HG03378 (cell line): Measurements from ENCODE around the gene TMEM139.
A peak's percentile ranks its signal among the peaks of the same experiment; 100 is the strongest.

ENCODE experiments used
- ATAC-seq: cut with Tn5 transposase; IDR thresholded peaks from one replicate; pipeline ENCODE4 v1.9.1; 2021; ENCODE audit warnings: mild to moderate bottlenecking, moderate library complexity; ENCODE audit not compliant: unreplicated experiment

TMEM139 gene

DNA sequence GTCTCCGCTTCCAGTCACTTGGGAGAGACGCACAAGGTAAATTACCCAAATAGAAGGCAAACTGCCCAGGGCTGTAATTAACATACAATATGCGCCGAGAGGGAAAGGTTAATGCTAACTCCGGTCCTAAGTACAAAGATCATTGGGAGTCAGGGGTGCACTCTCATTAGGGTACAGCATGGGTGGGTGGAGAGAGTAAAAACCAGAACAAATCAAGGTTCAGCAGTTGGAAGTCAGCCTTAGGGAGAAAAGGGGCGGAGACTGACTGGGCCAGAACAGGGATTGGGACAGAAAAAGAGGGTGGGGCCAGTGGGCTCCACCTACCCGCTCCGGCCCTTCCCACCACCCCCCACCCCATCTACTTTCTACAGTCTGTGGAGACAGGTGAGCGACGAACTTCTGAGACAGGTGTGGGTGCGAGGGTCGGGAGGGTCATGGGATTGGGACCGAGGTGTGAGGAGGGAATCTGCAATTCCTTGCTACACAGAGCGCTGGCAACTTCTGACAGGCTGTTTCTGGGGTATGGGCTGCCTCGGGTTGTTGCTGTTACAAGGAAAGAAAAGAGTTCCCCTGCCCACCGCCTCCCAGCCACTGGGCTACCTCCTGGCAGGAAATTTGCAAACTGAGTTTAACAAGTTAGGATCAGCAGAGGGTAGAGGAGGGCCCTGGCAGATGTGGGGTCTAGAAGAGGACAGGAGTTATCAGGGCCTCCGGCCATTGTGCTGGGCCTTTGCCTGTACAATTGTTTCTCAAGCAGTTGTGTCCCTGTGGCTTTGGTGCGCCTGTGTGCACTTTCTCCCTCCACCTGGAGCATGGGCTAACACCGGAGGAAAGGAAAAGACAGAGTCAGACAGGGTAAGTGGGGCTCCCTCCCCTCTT is at the start of gene TMEM139:
Gene TMEM139, plus strand, starts transcription at position 368 of the 879 bp plus-strand sequence. CDS start 1,000 bp downstream, outside the sequence.
- no peak for ATAC-seq

DNA sequence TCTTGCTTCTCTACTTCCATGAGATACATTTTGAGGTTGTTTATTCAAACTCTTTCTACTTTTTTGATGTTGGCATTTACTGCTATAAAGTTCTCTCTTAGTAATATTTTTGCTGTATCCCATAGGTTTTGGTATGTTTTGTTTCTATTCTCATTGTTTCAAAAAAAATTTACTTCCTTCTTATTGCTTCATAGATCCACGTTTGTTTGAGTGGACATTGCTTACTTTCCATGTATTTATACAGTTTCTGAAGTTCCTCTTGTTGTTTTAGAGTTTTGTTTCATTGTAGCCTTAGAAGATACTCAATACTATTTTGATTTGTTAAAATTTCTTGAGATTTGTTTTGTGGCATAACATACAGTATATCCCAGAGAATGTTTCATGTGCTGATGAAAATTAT is 49.2 kb upstream of the TMEM139 start:
- no peak for ATAC-seq

DNA sequence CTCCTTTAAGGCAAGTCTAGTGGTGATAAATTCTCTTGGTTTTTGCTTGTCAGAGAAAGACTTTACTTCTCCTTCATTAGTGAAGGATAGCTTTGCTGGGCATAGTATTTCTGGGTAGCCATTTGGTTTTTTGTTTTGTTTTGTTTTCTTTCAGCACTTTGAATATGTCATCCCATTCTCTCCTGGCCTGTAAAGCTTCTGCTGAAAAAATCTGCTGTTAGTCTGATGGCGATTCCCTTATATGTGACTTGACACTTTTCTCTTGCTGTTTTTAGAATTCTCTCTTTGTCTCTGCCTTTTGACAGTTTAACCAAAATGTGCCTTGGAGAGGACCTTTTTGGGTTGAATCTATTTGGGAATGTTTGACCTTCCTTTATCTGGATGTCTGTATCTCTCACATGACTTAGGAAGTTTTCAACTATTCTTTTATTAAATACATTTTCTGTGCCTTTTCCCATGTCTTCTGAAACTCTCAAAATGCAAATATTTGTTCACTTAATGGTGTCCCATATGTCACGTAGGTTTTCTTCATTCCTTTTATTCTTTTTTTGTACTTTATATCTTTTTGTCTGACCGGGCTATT is 48.3 kb upstream of the TMEM139 start:
- no peak for ATAC-seq

DNA sequence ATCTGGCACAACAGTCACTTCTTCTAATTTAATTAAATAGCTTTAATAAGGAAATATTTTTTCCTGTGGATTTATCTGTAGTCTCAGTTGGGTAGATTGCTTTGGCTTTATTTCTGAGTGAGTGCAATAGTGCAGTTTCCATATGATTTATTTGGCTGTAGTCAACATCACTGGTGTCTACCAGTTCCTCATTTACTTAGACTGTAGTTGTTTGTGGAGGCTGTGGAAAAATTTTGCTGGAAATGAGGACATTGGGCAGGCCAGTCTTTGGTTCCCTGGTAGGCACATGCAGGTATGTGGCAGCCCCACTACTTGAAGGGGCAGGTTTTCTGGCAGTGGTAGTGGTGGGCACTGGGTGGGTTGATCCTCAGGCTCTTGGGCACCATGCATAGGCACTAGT is 47.4 kb upstream of the TMEM139 start:
- no peak for ATAC-seq

DNA sequence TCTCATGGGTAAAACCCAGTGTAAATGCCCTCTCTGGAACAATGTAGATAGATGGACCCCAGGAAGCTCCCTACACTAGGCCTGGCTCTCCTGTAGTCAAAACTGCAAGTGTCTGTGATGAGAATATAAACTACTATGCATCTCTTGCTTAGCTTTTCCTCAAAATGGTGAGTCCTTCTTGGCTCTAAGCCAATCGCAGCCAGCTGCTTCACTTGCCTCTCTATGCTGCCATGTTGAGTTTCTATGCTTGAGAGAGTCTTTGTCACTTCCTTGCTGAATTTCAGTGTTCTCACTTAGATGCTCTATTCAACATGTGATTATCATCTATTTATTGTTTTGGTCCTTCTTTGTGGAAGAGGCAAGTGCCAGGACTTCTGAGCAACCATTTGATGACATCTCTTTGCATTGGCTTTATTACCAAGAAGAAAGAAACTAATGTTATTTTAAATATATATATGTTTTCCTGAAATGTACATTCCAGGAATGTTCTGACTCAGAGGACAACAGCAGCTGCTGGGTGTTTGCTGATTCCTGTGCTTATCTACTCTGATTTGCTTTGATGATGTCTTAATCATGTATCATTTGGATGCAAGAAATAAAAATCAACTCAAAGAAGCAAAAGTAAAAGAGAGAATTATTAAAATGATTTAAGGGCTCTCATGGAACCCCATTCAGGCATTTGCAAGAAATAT is 46.3 kb upstream of the TMEM139 start:
- ATAC-seq = no peak

DNA sequence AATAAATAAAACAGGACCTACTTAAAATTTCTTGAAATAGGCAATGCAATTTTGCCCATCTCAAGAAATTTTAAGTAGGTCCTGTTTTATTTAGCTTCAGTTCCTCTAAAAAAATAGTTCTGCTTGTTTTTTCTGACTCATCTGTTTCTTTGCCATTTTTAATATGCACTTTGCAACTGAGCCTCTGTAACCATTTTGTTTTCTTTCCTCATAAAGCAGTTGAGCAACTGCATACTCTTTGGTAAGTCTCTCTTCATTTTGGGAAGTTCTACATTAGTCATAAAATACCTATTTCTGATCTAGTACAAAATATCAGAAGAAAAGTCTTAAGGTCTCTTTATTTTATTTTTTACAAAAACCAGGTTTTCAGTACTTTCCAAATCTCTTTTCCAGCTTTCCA is 44.9 kb upstream of the TMEM139 start:
- ATAC-seq = no peak

DNA sequence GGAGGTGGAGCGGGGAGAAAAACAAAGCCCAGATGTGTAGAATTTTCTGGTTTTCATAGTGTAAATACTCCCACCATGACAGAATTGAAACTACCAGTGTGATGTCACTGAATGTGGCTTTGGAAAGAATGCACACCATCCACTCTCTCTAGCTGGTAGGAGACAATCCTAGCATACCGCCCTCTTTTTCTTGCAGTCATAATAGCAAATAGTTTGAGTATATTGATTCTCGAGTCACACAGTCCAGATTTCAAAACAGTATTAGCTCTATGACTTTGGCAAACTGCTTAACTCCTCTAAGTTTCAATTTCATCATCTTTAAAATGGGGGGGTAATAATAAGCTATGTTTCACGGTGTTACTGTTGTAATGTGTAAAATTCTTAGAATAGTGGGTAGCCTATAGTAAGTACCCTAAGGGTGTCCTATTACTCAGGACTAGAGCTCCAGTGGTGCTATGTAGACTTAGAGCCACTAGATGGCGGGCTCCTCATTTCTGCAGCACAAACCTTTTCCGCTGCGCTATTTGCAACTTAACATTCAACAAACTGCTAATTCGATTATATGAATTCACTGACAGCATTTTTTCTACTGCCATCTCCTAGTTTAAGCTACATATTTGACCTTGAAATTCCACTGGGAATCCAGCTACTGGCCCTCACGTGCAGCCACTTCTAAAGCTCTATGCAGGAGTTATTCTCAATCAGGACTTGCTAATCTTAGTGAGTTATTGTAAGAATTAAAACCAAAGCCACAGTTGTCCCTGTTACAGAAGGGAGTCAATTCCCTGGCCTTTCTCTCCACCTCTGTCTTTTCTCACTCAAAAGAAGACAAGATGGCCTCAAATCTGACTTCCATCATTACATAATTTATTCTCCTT is 44.2 kb upstream of the TMEM139 start:
- peak; percentile 95 for ATAC-seq

DNA sequence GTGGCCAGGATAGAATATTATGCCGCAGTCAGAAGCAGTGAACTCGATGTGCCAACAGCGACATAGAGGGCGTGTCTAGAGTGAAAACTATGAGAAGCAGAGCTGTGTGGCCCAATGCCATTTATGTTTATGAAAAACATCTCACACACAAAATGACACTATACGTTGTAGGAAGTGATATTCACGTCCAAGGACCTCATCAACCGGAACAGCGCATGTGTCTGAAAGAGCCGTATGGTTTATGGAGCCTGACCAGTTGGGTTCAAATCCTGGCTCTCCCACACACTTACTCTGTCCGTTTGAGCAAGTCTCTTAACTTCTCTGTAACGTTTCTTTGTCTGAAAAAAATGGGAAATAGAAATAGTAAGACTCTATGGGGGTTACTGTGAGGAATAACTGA is 42.5 kb upstream of the TMEM139 start:
- ATAC-seq = no peak

DNA sequence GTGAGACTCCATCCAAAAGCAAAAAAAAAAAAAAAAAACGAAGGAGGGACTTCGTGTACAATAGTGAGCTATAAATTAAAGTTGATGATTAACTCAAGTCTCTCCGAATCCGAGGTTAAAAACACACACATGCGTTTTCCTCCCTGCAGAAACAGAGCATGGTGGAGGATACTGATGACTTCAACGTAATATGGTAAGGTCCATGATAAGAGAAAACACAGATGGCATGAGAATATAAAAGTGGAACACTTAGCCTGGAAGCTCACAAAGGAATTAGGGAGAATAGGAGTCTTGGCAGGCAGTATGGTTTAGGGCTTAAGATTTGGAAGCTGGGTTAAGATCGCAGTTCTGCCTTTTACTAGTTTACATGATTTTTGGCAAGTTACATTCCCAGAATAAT is 41.6 kb upstream of the TMEM139 start:
- ATAC-seq = no peak

DNA sequence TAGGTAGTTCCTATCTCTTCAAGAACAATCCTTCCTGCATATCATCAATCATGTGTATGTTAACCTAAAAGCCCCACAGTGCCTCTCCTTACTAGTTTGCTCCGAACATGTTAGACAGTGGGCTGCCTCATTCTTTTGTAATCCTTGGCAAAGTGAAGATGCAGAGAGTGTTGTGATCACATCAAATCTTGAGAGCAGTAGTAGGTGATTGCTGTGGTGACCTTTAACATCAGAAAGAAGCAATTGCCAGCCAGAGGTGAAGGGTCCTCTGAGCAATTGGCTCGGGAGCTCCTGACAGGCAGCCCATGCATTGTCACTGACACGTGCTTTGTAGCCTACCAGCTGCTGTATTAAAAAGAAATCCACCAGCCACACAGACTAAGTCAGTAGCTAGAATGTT is 41.1 kb upstream of the TMEM139 start:
- ATAC-seq = no peak

DNA sequence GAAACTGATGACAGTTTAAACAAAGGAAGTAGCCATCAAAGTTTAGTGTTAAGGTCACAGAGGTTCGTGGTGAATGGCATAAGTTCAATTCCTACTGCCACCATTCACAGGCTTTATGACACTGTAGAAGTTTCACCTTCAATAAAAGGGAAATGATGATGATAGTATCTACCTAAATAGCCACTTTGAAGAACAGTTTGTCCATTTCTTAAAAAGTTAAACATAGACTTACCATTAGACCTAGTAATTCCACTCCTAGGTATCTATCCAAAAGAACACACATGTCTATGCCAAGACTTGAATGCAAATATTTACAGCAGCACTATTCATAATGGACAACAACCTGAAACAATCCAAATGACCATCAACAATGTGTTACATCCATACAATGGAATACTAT is 40.4 kb upstream of the TMEM139 start:
- no peak for ATAC-seq

DNA sequence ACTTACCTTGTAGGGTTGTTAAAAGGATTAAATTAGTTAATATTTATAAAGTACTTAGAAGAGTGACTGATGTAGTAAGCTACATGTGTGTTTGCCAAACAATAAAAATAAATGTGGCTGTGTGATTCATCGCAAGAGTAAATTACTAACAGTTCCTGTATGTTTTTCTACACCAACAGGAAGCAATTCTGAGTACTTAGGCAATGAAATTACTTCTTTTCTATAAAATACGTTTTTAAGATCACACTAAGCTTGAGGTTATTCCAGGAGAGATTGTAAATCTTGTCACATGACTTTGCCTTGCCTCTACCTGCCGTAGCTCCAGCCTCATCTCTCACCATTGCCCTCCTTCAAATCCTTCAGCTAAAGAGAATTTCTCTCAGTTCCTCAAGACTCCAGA is 39.6 kb upstream of the TMEM139 start:
- no peak for ATAC-seq

DNA sequence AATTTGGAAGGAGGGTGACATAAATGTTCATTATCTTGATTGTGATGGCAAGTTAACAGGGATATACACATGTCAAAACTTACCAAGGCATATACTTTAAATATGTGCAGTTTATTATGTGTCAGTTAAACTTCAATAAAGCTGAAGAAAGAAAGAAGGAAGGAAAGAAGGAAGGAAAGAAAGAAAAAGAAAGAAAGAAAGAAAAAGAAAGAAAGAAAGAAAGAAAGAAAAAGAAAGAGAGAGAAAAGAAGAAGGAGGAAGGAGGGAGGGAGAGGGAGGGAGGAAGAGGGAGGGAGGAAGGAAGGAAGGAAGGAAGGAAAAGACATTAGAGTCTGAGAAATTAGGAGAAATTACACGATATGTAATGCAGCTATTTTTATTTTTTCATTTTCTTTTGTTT is 37.4 kb upstream of the TMEM139 start:
- ATAC-seq = no peak

DNA sequence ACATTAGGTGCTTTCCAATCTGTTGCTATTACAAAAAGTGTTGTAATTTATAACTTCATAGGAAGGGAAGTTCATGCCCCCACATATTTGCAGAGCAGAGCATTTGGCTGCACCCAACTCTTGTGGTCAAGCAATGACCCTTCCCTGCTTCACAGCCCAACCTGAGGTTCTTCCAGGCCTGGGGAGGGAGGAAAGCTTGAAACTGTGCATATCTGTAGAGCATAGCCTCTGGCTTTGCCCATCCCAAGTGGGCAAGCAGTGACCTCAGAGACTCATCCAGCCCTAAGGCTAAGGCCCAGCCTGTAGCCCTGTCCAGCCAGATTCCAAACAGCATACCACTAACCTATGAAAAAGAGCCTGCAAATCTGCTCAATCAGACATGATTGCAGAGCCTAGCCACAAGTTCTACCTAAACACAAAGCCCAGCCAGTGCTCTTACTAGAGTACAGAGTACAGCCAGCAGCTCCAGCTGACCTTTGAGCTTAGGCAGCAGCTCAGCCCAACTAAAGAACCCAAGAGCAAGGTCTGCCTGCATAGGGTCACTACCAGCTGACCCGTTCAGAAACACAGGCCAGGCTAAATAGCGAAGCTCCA is 35.9 kb upstream of the TMEM139 start:
- no peak for ATAC-seq

DNA sequence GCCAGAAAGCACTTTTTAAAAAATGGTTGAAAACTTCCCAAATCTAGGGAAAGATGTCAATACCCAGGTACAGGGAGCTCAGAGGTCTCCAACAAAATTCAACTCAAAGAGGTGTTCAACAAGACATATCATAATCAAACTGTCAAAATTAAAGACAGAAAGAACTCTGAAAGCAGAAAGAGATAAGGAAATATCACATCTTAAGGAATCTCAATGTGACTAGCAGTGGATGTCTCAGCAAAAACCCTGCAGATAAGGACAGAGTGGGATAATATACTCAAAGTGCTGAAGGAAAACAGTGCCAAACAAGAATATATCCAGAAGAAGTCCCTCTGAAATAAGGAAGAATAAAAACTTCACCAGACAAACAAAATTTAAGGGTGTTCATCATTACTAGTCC is 34.6 kb upstream of the TMEM139 start:
- no peak for ATAC-seq

DNA sequence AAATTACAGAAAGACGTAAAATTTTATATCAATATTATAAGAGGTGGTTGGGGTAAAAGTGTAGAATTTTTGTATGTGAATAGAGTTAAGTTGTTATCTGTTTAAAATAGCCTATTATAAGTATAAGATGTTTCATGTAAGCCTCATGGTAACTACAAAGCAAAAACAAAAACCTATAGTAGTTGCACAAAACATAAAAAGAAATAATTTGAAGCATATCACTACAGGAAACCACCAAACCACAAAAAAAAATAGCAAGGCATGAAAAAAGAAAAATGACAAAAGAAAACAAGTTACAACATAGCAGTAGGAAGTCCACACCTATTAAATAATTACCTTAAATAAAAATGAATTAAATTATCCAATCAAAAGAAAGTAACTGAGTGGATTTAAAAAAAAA is 33.9 kb upstream of the TMEM139 start:
- no peak for ATAC-seq

DNA sequence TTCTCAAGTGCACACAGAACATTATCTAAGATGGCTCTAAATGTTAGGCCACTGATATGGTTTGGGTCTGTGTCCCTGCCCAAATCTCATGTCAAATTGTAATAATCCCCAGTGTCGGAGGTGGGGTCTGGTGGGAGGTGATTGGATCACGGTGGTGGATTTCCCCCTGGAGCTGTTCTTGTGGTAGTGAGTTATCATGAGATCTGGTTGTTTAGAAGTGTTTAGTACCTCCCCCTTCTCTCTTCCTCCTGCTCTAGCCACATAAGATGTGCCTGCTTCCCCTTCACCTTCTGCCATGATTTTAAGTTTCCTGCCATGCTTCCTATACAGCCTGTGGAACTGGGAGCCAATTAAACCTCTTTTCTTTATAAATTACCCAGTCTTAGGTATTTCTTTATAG is 32.8 kb upstream of the TMEM139 start:
- no peak for ATAC-seq

DNA sequence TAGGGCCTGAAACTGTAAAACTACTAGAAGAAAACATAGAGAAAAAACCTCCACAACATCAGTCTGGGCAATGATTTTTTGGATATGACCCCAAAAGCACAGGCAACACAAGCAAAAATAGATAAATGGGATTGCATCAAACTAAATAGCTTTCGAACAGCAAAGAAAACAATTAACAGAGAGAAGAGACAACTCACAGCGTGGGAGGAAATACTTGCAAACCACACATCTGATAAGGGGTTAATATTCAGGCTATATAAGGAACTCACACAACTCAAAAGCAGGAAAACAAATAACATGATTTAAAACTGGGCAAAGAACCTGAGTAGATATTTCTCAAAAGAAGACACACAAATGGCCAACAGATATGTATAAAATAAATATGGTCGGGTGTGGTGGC is 29.2 kb upstream of the TMEM139 start:
- ATAC-seq = no peak

DNA sequence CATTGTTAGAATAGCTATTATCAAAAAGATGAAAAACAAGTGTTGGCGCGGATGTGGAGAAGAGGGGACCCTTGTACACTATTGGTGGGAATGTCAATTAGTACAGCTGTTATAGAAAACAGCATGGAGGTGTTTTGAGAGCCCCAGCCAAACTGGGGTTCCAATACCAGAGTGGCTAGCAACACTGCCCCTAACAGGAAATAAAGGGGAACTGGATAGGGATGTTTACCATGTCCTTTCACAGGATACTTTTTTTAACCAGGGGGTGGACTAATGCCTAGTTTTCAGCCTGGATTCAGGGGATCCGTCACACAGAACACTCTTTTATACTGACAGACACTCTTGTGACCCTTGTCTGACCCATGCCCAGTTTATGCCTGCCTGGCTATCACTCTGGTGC is 28.4 kb upstream of the TMEM139 start:
- ATAC-seq = no peak

DNA sequence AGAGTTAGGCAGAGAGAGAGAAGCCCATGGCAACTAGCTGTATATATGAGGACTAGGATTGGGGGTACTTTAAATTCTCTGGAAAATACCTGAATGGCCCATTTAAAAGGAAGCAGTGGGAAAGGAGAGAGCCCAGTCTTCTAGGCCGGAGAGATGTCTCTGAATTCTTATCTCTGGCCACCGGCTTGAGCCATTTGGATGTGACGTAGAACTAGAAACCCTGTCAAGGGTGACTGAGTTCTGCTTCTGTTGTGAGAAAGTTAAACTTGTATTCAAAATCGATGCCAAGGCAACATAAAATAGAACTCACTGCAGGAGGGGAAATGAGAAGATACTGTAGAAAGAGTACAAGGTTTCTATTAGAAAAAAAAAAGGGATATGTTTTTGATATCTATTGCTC is 27.8 kb upstream of the TMEM139 start:
- peak; percentile 87 for ATAC-seq

DNA sequence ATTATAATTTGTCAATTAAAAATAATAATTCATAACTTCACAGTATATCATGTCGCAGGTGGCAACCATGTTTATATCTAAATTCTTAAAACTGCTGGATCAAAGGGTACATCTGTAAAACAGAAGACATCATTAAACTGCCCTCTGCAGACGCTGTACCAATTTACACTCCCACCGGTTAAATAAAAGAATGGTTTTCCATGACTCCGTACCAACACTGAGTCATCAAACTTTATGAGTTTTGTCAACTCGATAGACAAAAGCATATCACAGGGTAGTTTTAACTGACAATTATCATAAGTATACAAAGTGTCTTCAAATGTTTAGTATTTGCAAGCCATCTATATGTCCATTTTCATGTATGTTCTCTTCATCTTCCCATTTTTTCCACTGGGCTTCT is 27.3 kb upstream of the TMEM139 start:
- no peak for ATAC-seq
